Ovary (tissue), 9 donors: ENCODE results near the gene COLQ. TPM values are rescaled to one million over a fixed set of nuclear protein-coding genes. Genes with fewer than 3 reads are reported as not detected.

ENCODE experiments used
- DNase-seq, 5 donors: peaks; one replicate each; pipeline ENCODE4 v3.0.0-alpha.2; 2019 to 2020
- H3K27ac ChIP-seq, 2 donors: fragments of 200-600 bp; one replicate each; pipeline versions ENCODE4 v1.5.1 to v1.8.0; 2019 to 2022
- H3K27me3 ChIP-seq: fragments of 200-600 bp; one replicate; pipeline ENCODE4 v1.8.0; 2022
- H3K36me3 ChIP-seq: fragments of 200-600 bp; sonication (generic); one replicate; pipeline ENCODE4 v1.5.1; 2019
- H3K4me1 ChIP-seq: one replicate; pipeline ENCODE4 v1.8.1; 2013; ENCODE audit warnings: mild to moderate bottlenecking, moderate library complexity; ENCODE audit not compliant: insufficient read depth
- H3K4me3 ChIP-seq: fragments of 200-600 bp; sonication (generic); one replicate; pipeline ENCODE4 v1.5.1; 2017
- H3K9me3 ChIP-seq, 2 donors: fragments of 200-600 bp in 1 of 2; sonication (generic) in 1 of 2; one replicate each; pipeline versions ENCODE4 v1.5.1 to v1.8.1; 2013 to 2019; ENCODE audit warnings: mild to moderate bottlenecking in 1 of 2, moderate library complexity in 1 of 2
- EP300 ChIP-seq: sonication (generic); formaldehyde crosslinking; IDR thresholded peaks from one replicate; pipeline ENCODE4 v1.6.1; 2017; ENCODE audit warnings: antibody characterized with exemption
- POLR2A ChIP-seq: fragments of 450-650 bp; IDR thresholded peaks from one replicate; pipeline ENCODE4 v1.6.1; 2017; ENCODE audit warnings: antibody characterized with exemption, mild to moderate bottlenecking, moderate library complexity
- WGBS, 3 donors: extraction: QIAGEN DNeasy Blood & Tissue Kit in 1 of 3; methylation state at CpG; one replicate each; pipeline versions ENCODE4 v1.1.5 to v1.1.7; 2013 to 2017; 5-methylcytosine and 5-hydroxymethylcytosine counted together
- intact Hi-C, 4 donors: fragments of 100-400 bp; cut with DNase I; formaldehyde crosslinking; loops; one replicate each; pipeline versions ENCODE4 v1.11.0 to v1.15.1; 2022 to 2023
- polyA plus RNA-seq, 2 donors: library from polyadenylated mRNA; stranded (reverse); fragments of 200-250 nt in 1 of 2; fragments of 350-450 nt in 1 of 2; fragmentation: Illumina TruSeq in 1 of 2; extraction: RNeasy Lipid Tissue Mini Kit (QIAGEN cat#74804) in 1 of 2; gene quantifications; one replicate each; pipeline ENCODE4 v1.2.3, GENCODE V29; 2013 to 2014
- total RNA-seq, 7 donors: library from RNA; depleted of rRNA in 2 of 7; stranded (reverse); fragments of >200 nt in 2 of 7; fragmentation: NEBNext Ultra II Directional in 3 of 7; extraction: Animal tissue kit (Norgen Biotek cat#: 25700) in 3 of 7; gene quantifications; one replicate each; pipeline versions ENCODE4 v1.1.0 to v1.2.4, GENCODE V29; 2016 to 2023
- TF ChIP-seq, protein P1 (sequence below), 3 donors: fragments of 450-650 bp in 2 of 3; fragments of 200-600 bp in 1 of 3; IDR thresholded peaks; one replicate each; pipeline versions ENCODE4 v1.5.1 to v1.8.0; 2016 to 2022; ENCODE audit warnings: antibody characterized with exemption in 3 of 3, mild to moderate bottlenecking in 1 of 3
- donor health status: DM: no; HTN: no; CAD: no; lungs with moderate emphysema.
- donor health status: DM: no; HTN: no; CAD: no.
- donor health status: Bipolar disorder and iron deficiency.
- donor health status: DM: yes; HTN: yes; CAD: no.
- donor health status: DM: no; HTN: no; CAD: no.
- donor health status: DM: yes; HTN: yes; CAD: no.

The COLQ gene
- total and polyA plus RNA-seq, 9 donors, result 1.9 to 6.1 (median 3.1) TPM

DNA sequence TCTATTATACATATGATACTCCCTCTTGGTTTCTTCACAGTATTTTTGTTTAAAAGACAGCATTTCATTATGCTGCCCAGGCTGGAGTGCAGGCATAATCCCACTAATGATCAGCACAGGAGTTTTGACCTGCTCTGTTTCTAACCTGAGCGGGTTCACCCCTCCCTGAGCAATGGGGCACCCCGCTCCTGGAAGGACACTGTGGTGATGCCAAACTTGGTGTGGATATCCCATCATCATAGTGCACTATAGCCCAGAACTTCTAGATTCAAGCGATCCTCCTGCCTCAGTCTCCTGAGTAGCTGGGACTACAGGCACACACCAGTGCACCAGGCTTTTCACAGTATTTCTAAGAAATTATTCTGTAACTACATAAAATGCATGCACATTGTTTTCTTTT, 14.9 kb downstream of the COLQ start:
- Histone ChIP-seq H3K27me3 (no peaks in the 10 kb centered on the region), H3K36me3 (no peaks in the 10 kb centered on the region), H3K27ac (no peak overlapping the region), H3K4me1 (no peaks in the 10 kb centered on the region), H3K9me3 (no peaks in the 10 kb centered on the region), H3K4me3 (no peak overlapping the region)
- no peak for DNase-seq
- intact Hi-C loops, result no loop called here
- WGBS, 3 donors, result 95 to 96% (median 95%) methylated on average over 3 of the region's 3 CpGs
- no peak for TF ChIP-seq POLR2A
- no peak for TF ChIP-seq EP300
- TF ChIP-seq, protein P1, sequence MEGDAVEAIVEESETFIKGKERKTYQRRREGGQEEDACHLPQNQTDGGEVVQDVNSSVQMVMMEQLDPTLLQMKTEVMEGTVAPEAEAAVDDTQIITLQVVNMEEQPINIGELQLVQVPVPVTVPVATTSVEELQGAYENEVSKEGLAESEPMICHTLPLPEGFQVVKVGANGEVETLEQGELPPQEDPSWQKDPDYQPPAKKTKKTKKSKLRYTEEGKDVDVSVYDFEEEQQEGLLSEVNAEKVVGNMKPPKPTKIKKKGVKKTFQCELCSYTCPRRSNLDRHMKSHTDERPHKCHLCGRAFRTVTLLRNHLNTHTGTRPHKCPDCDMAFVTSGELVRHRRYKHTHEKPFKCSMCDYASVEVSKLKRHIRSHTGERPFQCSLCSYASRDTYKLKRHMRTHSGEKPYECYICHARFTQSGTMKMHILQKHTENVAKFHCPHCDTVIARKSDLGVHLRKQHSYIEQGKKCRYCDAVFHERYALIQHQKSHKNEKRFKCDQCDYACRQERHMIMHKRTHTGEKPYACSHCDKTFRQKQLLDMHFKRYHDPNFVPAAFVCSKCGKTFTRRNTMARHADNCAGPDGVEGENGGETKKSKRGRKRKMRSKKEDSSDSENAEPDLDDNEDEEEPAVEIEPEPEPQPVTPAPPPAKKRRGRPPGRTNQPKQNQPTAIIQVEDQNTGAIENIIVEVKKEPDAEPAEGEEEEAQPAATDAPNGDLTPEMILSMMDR (IDR thresholded peaks at IDR 0.05), result no peak

DNA sequence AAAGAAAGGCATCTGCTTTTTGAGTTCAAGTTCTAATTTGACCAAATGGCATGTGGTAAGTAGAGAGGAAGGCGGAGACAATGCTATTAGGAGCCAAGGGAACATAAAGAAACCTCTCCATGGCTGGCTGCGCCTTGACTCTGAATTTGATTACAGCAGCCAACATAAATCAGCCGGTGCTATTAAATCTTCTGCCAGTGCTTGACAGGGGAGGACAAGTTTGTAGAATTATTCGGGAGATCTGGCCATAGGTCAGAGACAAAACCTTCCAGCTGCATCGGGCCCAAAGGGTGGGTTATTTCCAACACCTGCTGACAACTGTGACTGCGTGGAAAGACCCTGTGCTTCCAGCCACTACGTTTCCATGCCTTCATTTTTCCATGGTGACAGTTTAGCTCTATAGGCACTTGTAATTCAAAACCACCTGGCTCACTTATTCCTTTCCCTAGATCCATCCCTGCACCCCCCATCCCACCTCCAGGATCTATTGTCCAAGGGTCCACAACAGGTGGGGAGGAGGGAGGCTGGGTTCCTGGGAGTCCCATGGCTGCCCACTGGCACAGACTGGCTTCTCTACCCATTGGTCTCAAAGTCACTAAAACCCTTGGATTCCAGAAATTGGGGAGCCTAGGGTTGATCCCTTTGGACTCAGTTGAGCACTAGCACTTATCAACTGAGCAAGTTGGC, 15.9 kb downstream of the COLQ start:
- TF ChIP-seq, protein P1 (IDR thresholded peaks at IDR 0.05), result no peak
- TF ChIP-seq POLR2A, result no peak
- TF ChIP-seq EP300, result no peak
- Histone ChIP-seq H3K36me3 (no peaks in the 10 kb centered on the region), H3K27ac (no peak overlapping the region), H3K4me1 (no peaks in the 10 kb centered on the region), H3K9me3 (no peaks in the 10 kb centered on the region), H3K27me3 (no peaks in the 10 kb centered on the region), H3K4me3 (no peak overlapping the region)
- intact Hi-C loops, result no loop called here
- WGBS, 3 donors, result 29 to 50% (median 50%) methylated on average over 7 of the region's 7 CpGs
- no peak for DNase-seq

DNA sequence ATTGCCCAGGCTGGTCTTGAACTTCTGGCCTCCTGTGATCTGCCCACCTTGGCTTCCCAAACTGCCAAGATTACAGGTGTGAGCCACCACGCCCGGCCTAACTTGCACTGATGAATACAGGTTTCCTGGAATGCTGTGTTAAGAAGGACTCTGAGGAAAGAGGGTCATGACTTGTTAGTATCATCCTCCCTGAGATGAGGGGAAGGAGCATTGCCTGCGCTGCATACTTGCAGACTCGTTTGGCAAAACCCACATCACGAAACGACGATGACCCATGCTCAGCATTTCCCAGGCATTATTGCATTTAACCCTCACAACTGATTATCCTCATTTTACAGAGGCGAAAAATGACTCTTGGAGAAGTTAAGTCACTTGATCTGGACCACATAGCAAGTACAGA, 18.9 kb downstream of the COLQ start:
- Histone ChIP-seq H3K27me3 (no peaks in the 10 kb centered on the region), H3K4me1 (peaks cover 5% of the 10 kb centered on the region), H3K36me3 (no peaks in the 10 kb centered on the region), H3K4me3 (no peak overlapping the region), H3K27ac (no peak overlapping the region), H3K9me3 (no peaks in the 10 kb centered on the region)
- TF ChIP-seq POLR2A (no peak), EP300 (no peak)
- TF ChIP-seq, protein P1 (IDR thresholded peaks at IDR 0.05), result no peak
- intact Hi-C loops, result no loop called here
- DNase-seq, result no peak
- WGBS, 3 donors, result 90 to 93% (median 90%) methylated on average over 8 of the region's 8 CpGs

DNA sequence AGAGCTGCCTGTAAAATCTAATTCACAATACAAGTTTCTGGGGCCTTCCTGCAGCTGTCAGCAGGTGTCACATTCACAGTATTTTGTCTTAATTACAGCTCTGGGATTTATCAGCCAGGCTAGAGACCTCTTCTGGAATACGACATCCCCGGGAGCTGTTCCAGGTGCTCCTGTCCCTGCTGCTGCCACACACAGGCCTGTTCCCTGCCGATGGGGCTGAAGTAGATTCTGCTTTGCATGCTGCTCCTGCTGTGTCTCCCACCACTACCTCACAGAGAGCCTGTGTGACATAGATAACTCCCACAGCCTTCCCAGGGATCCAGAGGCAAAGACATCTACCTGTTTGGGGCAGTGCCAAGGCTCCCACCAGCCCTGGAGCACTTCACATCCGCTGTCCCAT, 20.4 kb downstream of the COLQ start:
- WGBS, 3 donors, result 69 to 84% (median 80%) methylated on average over 4 of the region's 4 CpGs
- H3K36me3 ChIP-seq, result no peaks in the 10 kb centered on the region
- H3K27ac ChIP-seq, result no peak overlapping the region
- TF ChIP-seq POLR2A, result no peak
- no peak for TF ChIP-seq EP300
- TF ChIP-seq, protein P1 (IDR thresholded peaks at IDR 0.05), result no peak
- no peak for DNase-seq
- intact Hi-C loops, result no loop called here
- peaks cover 9% of the 10 kb centered on the region for H3K4me1 ChIP-seq
- no peak overlapping the region for H3K4me3 ChIP-seq
- H3K27me3 ChIP-seq, result no peaks in the 10 kb centered on the region
- no peaks in the 10 kb centered on the region for H3K9me3 ChIP-seq
